Heart right ventricle (tissue), 16 donors: ENCODE data around the gene TTC34. TPM values are rescaled to one million over a fixed set of nuclear protein-coding genes. Genes with fewer than 3 reads are reported as not detected.

Experiments
- ATAC-seq, 8 donors: fragments of 200-7000 bp; cut with Tn5 transposase; one replicate each; pipeline ENCODE4 v1.9.1; 2020; ENCODE audit warnings: mild to moderate bottlenecking in 8 of 8, moderate library complexity in 8 of 8, moderate number of reproducible peaks in 1 of 8
- DNase-seq, 2 donors: peaks; one replicate each; pipeline ENCODE4 v3.0.0-alpha.2; 2020
- H3K27ac ChIP-seq, 10 donors: fragments of 200-600 bp; sonication (generic) in 2 of 10; one replicate each; pipeline versions ENCODE4 v1.5.0 to v1.8.0; 2020 to 2022; ENCODE audit warnings: mild to moderate bottlenecking in 3 of 10
- H3K27me3 ChIP-seq, 7 donors: fragments of 200-600 bp; one replicate each; pipeline ENCODE4 v1.8.0; 2021 to 2022; ENCODE audit warnings: mild to moderate bottlenecking in 2 of 7
- H3K36me3 ChIP-seq, 9 donors: fragments of 200-600 bp; sonication (generic) in 1 of 9; one replicate each; pipeline versions ENCODE4 v1.5.0 to v1.8.0; 2020 to 2022; ENCODE audit warnings: mild to moderate bottlenecking in 2 of 9
- H3K4me1 ChIP-seq, 9 donors: fragments of 200-600 bp; sonication (generic) in 1 of 9; one replicate each; pipeline versions ENCODE4 v1.5.0 to v1.8.0; 2020 to 2022; ENCODE audit warnings: mild to moderate bottlenecking in 4 of 9
- H3K4me3 ChIP-seq, 10 donors: fragments of 200-600 bp; sonication (generic) in 2 of 10; one replicate each; pipeline versions ENCODE4 v1.5.0 to v1.8.0; 2020 to 2022; ENCODE audit warnings: mild to moderate bottlenecking in 7 of 10, moderate library complexity in 2 of 10
- H3K9me3 ChIP-seq, 11 donors: fragments of 200-600 bp in 10 of 11; sonication (generic) in 2 of 11; one replicate each; pipeline versions ENCODE4 v1.5.0 to v1.8.0; 2013 to 2022; ENCODE audit warnings: mild to moderate bottlenecking in 2 of 11, control low read depth in 1 of 11, moderate library complexity in 1 of 11
- CTCF ChIP-seq, 9 donors: fragments of 200-600 bp; sonication (generic) in 2 of 9; IDR thresholded peaks; one replicate each; pipeline versions ENCODE4 v1.5.0 to v1.8.0; 2021 to 2022; ENCODE audit warnings: antibody characterized with exemption in 9 of 9, mild to moderate bottlenecking in 5 of 9, moderate library complexity in 1 of 9
- WGBS, 2 donors: extraction: QIAGEN DNeasy Blood & Tissue Kit; methylation state at CpG; one replicate each; pipeline ENCODE4 v1.1.7; 2013; ENCODE audit warnings: inconsistent platforms in 1 of 2; 5-methylcytosine and 5-hydroxymethylcytosine counted together
- intact Hi-C, 10 donors: fragments of 100-400 bp; cut with DNase I; formaldehyde crosslinking; loops; one replicate each; pipeline versions ENCODE4 v1.11.1 to v1.14.2; 2022
- polyA plus RNA-seq, 2 donors: library from polyadenylated mRNA; stranded (reverse); fragments of 200-250 nt; gene quantifications; one replicate each; pipeline ENCODE4 v1.2.3, GENCODE V29; 2013
- total RNA-seq, 10 donors: library from RNA; stranded (reverse); fragmentation: NEBNext Ultra II Directional in 3 of 10; extraction: Animal tissue kit (Norgen Biotek cat#: 25700) in 3 of 10; gene quantifications; one replicate each; pipeline versions ENCODE4 v1.2.1 to v1.2.4, GENCODE V29; 2021 to 2023
- donor health status: Arrhythmogenic right ventricular cardiomyopathy.
- donor health status: ischemic (EF 13 %, LVEDD 7.1; RV severe dilation, severe dysfunction).
- donor health status: healthy with polysubstance abuse.
- donor health status: DM: no; HTN: yes; CAD: no.
- donor health status: DM: no; HTN: no; CAD: no.
- donor health status: ischemic (EF 25% LVEDD 6.9; RV normal size, moderate dysfunction).
- donor health status: ischemic (EF 25% LVEDD 5.7; RV mildly dilated, moderate dysfunction).
- donor health status: healthy.
- donor health status: DM: yes; HTN: yes; CAD: no.
- donor health status: Ischemic cardiomyopathy.
- donor health status: ischemic (EF 35%, LVEDD 5.7; RV mildly dilated, moderate dysfunction).
- donor health status: nonischemic (EF 11% LVEDD 7.7; RV severe dilation, severe dysfunction).
- donor health status: DM: yes; HTN: yes; CAD: no.
- donor health status: PGD.
- donor health status: ischemic (EF 29% LVEDD 5.4; RV normal size, mild dysfunction).
- donor health status: nonischemic (EF 23%, LVEDD 6.1; RV moderate dilation, normal function).

TTC34 gene
- total and polyA plus RNA-seq, 12 donors: 0.03 to 0.74 (median 0.42) TPM

- DNase-seq (peak in 1 of 2 donors; percentile 22), ATAC-seq (no peak)
- WGBS, 2 donors: 68 to 73% methylated on average over 36 of the region's 36 CpGs
- Histone ChIP-seq H3K4me3 (no peak overlapping the region), H3K9me3 (no peaks in the 10 kb centered on the region), H3K27me3 (peaks cover 0 to 67% (median 19%) of the 10 kb centered on the region in 7 donors), H3K4me1 (peaks cover 0 to 21% (median 5%) of the 10 kb centered on the region in 9 donors), H3K36me3 (no peaks in the 10 kb centered on the region), H3K27ac (peak overlapping the region in 1 of 10 donors; percentile 19)
- TF ChIP-seq CTCF (IDR thresholded peaks at IDR 0.05): no peak
- intact Hi-C loops: no loop called here
These were observed 194.4 kb downstream of the TTC34 start for GRCh38 chr1:2606881-2607621.

GRCh38 chr1:2606396-2606880 is 195.1 kb downstream of the TTC34 start:
- Histone ChIP-seq H3K27me3 (peaks cover 0 to 61% (median 19%) of the 10 kb centered on the region in 7 donors), H3K27ac (no peak overlapping the region), H3K9me3 (no peaks in the 10 kb centered on the region), H3K4me1 (peaks cover 0 to 21% (median 5%) of the 10 kb centered on the region in 9 donors), H3K4me3 (no peak overlapping the region), H3K36me3 (no peaks in the 10 kb centered on the region)
- intact Hi-C loops: no loop called here
- DNase-seq: peak in 1 of 2 donors; percentile 9
- no peak for ATAC-seq
- no peak for TF ChIP-seq CTCF (IDR thresholded peaks at IDR 0.05)
- 81 to 88% methylated on average over 15 of the region's 15 CpGs for WGBS, 2 donors

DNA sequence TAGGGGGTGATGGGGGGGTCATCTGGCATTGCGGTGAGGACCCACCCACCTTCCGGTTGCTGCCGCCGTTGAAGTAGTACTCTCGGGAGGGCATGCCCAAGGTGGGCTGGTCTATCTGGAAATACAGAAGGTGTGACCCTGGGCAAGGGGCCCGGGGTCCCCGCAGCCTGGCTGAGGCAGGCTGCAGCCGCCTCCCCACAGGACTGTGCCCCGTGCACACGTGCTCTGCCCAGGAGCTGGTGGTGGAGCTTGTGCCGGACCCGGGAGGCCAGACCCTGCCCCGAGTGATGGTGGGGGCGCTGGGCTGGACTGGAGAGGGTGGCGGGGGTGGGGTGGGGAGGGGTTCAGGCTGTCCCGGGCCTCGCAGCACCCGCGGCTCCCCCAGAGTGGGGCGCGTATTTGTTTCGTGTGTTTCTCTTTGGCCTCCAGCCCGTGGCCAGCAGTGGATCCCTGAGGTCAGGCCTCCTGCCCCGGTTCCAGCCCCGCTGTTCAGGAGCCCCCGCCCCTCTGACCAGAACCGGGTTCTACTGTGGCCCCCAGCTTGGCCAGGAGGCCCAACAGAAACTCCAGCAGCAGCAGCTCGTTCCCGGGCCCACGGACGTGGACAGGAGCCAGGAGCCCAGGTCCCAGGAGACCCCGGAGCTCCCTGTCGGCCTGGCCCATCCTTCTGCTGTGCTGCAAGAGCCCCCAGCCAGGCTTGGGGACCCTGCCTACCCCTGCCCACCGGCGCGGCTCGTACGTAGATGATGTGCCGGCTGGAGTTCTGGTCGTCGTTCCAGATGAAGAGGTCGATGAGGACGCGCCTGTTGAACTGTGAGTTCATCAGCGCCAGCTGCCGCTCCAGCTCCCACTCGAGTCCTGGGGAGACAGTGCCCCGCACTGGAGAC is 195.7 kb downstream of the TTC34 start:
- Histone ChIP-seq H3K9me3 (peaks cover 0 to 5% (median 0%) of the 10 kb centered on the region in 11 donors), H3K4me3 (no peak overlapping the region), H3K27me3 (peaks cover 0 to 54% (median 12%) of the 10 kb centered on the region in 7 donors), H3K27ac (no peak overlapping the region), H3K36me3 (no peaks in the 10 kb centered on the region), H3K4me1 (peaks cover 0 to 21% (median 5%) of the 10 kb centered on the region in 9 donors)
- intact Hi-C loops: no loop called here
- no peak for TF ChIP-seq CTCF (IDR thresholded peaks at IDR 0.05)
- 77 to 79% methylated on average over 41 to 48 of the region's 48 CpGs for WGBS, 2 donors
- ATAC-seq: no peak
- DNase-seq: peak in 1 of 2 donors; percentile 28

DNA sequence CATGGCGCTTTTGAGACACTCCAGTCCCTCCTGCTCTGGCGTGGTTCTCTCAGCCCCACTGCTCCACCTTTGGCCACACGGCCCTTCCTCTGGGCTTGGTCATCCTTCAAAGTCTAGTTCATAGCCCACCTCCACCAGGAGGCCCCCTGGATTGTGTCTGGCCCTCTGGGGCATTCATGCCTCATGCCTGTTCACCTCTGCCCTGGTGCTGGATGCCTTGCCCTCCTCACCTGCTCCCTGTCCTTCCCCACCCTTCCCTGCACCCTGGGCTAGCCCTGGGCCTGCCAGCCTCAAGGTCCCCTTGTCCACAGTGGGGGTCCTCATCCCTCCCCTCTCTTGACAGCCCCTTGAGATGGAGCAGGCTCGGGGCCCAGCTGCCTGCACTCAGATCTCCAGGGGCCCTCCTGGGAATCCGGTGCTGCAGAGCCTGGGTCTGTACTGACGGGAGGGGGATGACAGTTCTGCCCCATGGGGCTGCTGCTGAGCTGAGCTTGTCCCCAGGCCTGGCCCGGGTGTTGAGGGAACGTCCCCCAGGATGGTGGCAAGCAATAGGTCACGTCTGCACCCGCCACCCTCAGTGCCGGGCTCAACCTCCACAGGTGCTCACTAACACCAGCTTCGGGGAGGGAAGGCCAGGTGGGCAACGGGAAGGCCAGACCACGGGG is 196.5 kb downstream of the TTC34 start:
- no peak for TF ChIP-seq CTCF (IDR thresholded peaks at IDR 0.05)
- Histone ChIP-seq H3K9me3 (peaks cover 0 to 12% (median 0%) of the 10 kb centered on the region in 11 donors), H3K4me3 (no peak overlapping the region), H3K4me1 (peaks cover 0 to 21% (median 5%) of the 10 kb centered on the region in 9 donors), H3K36me3 (no peaks in the 10 kb centered on the region), H3K27ac (no peak overlapping the region), H3K27me3 (peaks cover 0 to 49% (median 9%) of the 10 kb centered on the region in 7 donors)
- WGBS, 2 donors: 70 to 74% methylated on average over 14 of the region's 14 CpGs
- DNase-seq: no peak
- ATAC-seq: no peak
- intact Hi-C loops: no loop called here
